ENCODE measurements around the gene ISLR2.
"Not testable (repeated sequence)": the region's sequence is repeated elsewhere in the genome, so short reads cannot be mapped to it uniquely, and the experiment has no call there.

The ISLR2 gene

DNA sequence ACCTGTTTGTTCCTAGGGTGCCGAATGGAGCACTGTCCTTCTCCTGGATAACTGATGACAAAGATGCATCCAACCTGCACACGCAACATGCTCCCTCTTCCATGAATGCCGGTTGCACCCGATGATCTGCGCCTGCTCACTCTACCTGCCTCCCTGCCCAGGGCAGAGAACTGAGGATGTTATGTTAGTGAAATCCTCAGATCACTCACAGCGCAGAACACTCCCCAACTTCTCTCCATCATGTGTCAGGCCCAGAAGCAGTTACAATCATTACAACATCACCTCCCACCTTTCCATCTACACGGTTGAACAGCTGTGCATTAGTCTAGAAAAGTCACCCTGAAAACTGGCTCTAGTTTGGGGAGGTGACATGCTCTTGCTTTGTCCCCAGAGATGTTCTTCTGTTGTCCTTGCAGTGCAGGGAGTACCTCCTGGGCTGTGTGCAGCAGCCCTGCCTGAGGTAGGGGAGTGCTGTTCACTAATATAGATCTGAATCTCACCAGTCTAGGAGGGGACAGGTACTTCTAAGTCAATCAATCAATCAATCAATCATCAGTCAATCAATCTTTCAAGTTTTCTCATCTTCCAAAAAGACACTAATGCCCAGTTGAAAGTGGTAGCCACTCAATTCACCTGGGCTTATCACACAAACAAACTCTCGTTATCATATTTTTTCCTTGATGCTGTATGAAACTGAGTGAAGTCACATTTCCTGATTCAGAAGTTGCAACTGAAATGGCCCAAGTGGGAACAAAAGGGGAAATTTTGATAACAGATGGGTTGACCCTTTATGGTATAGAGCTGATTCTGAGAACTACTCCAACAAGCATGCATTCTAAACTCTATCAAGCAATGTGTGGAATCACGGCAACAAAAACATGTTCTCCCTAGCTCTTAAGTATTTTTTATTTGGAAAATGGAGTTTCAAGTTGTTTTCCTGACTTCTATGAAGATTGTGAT, 27.8 kb downstream of the ISLR2 start:
- DNase-seq: no peak

DNA sequence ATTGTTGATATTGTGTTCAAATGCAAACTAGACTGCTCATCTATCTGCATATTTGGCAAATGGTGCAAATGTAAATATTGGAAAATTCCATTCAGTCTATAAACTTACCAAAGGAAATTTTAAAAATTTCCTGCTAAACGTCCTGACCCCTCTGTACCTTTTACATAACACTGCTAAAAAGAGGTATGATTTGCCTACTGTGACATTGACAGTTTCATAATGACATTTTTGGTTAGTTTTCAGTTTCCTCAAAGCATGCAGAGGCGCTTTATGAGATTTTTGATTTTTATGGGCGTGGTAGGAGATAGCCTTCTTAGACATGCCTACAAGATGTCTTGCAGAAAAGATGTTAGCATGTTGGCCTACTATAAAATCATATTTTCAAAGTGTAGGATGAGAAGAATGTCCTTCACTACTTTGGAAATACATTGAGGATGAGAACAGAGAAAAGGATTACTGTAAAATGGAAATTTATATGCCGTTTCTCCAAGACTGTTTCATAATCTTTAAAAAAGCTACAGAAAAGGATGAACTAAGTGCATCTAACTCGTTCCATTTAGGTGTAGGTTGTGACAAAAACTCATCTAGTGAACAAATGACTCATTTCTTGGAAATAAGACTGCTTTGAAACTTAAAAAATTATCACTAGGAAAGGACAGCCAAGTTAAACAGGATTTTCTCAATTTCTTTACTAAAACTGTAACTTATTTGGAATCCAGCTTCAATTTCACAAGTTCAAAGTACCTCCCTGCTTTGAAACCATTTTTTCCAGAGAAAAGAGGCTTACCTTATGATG, 28.7 kb downstream of the ISLR2 start:
- DNase-seq: peak in 1 of 5 donors; percentile 52

DNA sequence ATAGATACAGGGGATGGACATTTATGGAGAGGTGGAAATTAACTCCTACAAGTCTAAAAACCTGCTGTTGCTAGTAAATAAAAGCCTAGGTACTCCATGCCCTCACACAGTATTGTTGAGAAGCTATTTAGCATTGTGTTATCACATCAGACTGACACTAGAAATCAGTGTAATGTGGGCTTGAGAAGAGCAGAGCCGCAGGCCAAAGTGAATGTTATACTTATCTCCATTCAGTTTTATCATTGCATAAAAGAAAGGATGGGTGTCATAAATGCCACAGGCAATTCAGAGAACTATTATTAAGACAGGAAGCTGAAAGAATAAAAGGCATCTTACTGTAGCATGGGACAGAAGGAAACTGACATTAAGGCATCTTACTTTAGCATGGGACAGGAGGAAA, 29.4 kb downstream of the ISLR2 start:
- no peak for DNase-seq

DNA sequence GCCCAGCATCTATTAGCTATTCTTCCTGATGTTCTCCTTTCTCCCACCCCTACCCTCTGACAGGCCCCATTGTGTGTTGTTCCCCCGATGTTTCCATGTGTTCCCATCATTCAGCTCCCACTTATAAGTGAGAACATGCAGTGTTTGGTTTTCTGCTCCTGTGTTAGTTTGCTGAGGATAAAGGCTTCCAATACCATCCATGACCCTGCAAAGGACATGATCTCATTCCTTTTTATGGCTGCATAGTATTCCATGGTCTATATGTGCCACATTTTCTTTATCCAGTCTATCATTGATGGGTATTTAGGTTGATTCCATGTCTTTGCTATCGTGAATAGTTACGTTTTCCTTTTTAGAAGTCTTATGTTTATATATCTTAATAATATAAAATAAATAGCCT, 30.0 kb downstream of the ISLR2 start:
- DNase-seq: not testable (repeated sequence)

DNA sequence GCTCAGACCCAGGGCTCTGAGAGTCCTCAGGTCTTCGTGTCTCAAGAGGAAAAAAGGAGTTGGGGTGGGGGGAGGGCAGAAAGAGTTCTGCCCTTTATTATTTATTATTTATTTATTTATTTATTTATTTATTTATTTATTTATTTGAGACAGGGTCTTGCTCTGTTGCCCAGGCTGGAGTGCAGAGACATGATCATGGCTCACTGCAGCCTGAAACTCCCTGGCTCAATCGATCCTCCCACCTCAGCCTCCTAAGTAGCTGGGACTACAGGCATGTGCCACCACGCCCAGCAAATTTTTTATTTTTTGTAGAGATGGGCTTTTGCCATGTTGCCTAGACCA, 31.8 kb downstream of the ISLR2 start:
- DNase-seq: not testable (repeated sequence)

DNA sequence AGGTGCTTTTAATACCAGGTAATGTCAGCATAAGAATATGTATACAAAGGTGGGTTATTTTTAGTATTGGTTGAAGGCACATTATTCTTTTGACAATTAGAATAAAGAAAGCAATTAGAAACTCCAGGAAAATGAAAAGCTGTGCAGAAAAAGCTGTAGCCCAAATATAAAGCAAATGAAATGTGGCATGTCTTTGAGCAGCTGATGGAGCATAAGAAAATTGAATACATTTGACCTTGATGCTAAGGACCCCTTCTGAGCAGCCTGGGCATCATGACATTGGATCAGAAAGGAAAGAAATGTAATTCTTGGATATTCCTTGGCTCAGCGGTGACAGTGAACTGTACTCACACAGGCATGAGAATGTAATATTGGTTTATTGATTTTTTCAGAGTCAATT, 35.1 kb downstream of the ISLR2 start:
- no peak for DNase-seq

DNA sequence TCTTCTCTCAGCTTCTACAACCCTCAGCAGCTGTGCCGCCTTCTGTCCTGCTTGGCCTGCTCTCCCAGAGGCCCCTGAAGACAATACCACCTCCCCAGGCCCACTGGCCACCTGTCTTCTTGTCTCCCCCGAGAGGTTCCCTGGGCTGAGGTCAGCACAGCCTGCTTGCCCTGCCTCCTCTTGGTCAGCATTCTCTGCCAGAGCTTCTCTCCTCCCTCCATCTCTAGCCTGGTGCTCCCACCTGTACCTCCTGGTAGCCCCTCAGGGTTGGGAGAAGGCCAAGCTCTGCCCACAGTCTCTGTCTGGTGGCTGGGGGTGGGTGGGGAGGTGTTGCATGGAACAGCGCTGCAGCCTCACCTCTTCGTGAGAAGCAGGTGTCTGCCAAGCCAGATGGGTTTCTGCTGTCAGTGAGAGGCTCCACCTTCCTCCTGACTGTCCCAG, 37.5 kb downstream of the ISLR2 start:
- DNase-seq: no peak

DNA sequence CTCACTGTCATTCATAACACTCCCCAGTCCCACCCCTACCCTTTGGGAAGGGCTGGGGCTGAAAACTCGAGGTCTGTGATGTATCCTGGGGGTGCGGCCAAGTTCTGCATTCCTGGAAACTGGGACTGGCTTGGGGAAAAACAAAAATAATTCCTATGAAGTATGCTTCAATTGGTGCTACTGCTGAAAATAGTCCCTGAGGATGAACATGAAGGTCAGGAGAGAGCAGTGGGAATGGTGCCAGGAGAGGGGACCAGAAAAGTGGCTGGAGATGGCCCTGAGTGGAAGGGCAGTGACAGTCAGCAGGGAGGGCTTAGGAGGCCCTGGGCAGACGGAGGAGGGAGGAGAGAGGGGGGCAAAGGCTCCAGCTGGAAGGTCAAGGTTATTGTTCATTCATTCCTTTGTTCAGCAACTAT, 38.3 kb downstream of the ISLR2 start:
- no peak for DNase-seq

DNA sequence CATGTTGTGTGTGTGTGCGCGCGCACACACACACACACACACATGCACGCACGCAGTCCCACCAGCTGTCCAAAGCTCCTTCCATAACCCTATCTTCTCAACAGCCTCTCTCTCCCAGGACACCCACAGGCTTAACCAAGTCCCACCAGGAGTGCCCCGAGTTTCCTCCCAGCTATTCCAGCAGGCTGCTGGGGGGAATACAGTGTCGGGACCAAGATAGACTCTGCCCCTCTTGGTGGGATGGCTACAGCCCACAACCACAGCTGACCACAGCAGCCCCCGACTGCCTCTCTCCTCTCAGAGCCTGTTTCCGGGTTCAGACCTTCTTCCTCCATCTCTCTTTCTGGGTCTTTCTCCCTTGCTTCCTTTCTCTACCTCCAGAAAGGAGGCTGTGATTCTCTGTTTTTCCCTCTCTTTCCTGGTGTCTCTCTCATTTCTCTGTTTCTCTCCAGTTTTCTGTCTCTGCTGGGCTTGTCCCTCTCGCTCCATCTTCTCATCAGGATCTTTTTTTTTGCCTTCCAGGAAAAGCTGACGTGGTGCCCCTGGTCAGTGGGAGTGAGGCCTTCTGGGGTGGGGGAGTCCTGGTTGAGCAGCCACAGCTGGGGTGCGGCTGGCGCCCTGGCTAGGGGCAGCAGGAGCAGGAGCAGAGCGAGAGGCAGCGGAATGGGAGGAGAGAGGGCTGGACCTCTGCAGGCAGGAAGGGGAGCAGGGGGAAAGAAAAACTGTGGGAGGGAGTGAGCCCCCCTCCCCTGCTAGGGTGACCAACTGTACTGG, 39.9 kb downstream of the ISLR2 start:
- no peak for DNase-seq

DNA sequence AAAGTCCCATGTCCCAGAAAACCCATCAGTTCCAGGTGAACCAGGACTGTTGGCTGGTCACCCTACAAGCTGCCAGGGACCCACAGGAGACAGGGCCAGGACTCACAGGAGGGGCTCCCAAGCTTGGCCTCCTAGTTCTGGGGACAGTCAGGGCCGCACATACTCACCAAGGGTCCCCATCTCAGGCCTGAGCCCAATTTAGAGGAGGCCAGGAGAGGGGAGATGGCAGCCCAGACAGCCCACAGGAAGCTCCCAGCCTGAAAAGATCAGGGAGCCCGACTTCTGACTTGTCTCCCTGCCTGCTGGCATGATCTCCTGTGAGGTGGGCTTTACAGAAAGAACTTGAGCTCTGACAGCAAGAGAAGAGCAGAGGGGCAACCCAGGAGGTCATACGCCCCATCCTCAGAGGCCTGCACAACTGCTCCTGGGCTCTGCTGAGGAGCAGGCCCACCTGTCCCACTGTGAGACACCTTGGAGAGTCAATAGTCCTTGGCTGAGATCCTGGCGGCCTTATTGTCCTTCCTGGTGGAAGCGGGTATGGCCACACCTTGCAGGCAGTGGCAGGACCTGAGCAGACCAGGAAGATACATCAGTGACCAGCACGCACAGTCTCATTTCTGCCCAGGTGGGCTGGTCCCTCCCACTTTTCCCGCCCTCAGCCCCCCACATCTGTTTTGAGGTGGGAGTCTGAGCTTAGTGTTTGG, 40.6 kb downstream of the ISLR2 start:
- DNase-seq: no peak

DNA sequence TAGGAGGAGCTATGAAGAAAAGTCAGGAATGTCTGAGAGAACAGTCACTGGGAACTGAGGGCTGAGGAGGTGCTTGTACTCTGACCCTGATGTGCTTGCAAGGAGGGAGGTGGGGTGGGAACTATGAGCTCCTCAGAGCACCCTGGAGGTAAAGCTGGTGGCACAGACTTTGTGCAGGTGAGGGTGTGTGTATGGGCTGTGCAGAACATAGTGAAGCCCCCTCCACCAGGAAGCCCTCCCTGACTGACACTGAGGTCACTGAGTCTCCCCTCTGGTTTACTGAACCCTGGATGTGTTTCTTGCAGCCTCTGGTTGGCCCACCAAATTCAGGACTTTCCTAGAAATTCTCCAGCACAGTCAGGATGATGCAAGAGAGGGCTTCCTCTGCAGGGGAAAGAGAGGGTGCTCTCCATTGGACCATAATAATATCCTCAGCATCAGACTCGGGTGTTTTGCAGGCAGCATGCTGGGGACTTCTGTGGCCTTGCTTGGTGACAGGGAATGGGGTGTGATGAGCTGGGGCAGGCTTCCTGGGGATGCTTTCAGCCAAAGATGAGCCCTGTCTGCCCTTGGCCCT, 41.7 kb downstream of the ISLR2 start:
- DNase-seq: no peak

DNA sequence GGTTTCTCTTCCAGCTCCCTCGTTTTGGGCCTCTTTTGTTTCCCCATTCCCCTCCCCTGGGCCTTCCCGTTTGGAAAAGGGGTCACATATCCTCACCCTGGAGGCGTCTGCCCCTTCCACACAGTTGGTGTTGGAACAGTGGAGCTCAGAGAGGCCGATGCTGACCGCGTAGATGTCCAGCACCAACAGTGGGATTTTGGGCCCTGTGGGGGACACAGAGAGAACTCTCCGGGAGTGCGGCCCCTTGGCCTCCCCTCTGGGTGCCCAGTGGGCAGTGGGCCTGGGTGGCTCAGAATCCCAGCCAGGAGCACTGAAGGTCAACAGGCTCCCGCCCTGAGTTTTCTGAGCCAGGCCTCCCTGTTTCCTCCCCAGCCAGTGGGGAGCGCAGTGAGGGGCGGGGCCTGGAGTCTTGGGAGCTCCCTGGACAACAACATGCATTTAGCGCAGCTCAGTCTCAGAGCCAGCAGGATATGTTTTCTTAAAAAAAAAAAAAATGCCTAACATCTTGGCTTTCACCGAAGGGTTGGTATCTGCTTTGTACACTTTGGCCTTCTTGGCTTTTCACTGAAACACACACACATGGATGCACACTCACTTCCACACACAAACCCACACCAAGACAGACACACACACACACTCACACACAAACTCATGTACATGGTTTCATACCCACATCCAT, 42.5 kb downstream of the ISLR2 start:
- no peak for DNase-seq

DNA sequence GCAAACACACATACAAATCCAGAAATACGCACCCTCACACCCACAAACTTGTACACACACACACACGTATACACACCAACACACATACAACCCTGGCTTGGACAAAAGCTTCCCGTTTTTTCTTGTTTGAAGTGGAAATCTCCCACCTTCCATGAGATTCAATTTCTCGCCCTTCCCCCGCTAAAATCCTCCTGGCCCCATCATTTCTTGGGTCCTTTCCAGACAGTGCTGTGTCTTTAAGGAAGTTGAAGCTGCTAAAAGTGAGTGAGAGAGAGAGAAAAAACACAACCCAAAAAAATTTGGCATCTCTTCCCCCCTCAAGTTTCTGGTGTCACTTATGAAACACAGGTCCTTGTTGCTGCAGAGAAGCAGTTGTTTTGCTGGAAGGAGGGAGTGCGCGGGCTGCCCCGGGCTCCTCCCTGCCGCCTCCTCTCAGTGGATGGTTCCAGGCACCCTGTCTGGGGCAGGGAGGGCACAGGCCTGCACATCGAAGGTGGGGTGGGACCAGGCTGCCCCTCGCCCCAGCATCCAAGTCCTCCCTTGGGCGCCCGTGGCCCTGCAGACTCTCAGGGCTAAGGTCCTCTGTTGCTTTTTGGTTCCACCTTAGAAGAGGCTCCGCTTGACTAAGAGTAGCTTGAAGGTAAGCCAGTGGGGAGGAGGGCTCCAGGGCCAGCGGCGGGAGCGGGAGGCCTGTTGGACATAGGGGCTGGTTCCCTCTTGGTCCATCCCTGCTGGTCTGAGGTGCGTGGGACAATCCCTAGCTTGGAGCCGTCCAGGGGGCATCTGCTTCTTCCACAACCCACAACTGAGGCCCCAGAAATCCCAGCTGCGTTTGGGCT, 43.2 kb downstream of the ISLR2 start, which contains the start of gene ISLR:
Gene ISLR (plus strand): TSS at position 331 of the 839 bp plus-strand sequence. CDS start 1,149 bp downstream, outside the sequence.
- no peak for DNase-seq

DNA sequence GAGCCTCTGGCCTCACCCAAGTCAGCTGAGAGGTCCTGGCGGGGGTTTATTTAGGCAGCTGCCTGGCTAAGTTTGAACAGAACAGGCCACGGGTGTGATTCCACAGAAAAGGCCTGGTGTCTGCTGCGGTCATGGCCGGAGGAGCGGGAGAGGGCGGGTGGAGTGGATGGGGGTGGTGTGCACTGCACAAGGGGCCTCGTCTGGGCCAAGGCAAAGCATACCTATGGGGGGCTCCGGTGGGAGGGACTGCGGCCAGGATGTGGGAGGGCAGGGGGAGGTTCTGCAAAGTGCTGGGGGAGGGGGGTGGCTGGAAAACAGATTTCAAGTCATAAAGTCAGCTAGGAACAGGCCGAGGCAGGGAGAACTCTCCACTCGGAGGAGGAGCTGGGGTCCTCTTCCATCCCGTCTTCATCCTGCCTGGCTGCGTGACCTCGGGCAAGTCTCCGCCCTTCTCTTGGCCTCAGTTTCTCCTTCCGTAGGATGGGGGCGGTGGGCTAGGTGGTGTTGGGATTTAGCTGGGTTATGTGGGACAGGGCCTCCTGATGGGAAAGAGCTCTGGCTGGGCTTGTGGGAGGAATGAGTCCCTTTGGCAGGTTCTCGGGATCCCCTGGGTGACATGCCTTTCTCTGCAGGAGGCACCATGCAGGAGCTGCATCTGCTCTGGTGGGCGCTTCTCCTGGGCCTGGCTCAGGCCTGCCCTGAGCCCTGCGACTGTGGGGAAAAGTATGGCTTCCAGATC, 44.0 kb downstream of the ISLR2 start:
- DNase-seq: no peak

DNA sequence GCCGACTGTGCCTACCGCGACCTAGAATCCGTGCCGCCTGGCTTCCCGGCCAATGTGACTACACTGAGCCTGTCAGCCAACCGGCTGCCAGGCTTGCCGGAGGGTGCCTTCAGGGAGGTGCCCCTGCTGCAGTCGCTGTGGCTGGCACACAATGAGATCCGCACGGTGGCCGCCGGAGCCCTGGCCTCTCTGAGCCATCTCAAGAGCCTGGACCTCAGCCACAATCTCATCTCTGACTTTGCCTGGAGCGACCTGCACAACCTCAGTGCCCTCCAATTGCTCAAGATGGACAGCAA, 44.5 kb downstream of the ISLR2 start:
- DNase-seq: no peak

DNA sequence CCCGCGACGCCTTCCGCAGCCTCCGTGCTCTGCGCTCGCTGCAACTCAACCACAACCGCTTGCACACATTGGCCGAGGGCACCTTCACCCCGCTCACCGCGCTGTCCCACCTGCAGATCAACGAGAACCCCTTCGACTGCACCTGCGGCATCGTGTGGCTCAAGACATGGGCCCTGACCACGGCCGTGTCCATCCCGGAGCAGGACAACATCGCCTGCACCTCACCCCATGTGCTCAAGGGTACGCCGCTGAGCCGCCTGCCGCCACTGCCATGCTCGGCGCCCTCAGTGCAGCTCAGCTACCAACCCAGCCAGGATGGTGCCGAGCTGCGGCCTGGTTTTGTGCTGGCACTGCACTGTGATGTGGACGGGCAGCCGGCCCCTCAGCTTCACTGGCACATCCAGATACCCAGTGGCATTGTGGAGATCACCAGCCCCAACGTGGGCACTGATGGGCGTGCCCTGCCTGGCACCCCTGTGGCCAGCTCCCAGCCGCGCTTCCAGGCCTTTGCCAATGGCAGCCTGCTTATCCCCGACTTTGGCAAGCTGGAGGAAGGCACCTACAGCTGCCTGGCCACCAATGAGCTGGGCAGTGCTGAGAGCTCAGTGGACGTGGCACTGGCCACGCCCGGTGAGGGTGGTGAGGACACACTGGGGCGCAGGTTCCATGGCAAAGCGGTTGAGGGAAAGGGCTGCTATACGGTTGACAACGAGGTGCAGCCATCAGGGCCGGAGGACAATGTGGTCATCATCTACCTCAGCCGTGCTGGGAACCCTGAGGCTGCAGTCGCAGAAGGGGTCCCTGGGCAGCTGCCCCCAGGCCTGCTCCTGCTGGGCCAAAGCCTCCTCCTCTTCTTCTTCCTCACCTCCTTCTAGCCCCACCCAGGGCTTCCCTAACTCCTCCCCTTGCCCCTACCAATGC, 45.1 kb downstream of the ISLR2 start:
- no peak for DNase-seq

DNA sequence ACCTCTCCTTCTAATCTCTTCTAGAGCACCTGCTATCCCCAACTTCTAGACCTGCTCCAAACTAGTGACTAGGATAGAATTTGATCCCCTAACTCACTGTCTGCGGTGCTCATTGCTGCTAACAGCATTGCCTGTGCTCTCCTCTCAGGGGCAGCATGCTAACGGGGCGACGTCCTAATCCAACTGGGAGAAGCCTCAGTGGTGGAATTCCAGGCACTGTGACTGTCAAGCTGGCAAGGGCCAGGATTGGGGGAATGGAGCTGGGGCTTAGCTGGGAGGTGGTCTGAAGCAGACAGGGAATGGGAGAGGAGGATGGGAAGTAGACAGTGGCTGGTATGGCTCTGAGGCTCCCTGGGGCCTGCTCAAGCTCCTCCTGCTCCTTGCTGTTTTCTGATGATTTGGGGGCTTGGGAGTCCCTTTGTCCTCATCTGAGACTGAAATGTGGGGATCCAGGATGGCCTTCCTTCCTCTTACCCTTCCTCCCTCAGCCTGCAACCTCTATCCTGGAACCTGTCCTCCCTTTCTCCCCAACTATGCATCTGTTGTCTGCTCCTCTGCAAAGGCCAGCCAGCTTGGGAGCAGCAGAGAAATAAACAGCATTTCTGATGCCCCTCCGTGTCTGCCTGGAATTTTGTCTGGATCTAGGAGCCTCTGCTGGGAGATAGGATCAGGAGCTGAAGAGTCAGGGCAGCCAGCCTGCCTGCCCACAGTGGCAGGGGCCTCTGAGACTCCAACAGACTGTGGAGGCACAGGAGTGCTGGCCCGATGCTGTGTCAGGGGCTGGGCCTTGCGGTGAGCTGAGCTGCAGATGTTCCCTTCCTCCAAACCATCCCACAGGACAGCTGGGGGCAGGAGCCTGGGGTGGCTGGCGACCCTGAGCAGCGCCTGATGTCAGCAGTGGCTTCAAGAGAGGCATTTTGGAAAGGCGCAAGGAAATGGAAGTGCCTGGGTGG, 46.2 kb downstream of the ISLR2 start:
- no peak for DNase-seq
